ENCODE results near the gene NDUFB11. TPM values are rescaled to one million over a fixed set of nuclear protein-coding genes. Genes with fewer than 3 reads are reported as not detected.

The NDUFB11 gene
- total RNA-seq, 2 donors from 2014 or later = 84.6 to 97.1 TPM

DNA sequence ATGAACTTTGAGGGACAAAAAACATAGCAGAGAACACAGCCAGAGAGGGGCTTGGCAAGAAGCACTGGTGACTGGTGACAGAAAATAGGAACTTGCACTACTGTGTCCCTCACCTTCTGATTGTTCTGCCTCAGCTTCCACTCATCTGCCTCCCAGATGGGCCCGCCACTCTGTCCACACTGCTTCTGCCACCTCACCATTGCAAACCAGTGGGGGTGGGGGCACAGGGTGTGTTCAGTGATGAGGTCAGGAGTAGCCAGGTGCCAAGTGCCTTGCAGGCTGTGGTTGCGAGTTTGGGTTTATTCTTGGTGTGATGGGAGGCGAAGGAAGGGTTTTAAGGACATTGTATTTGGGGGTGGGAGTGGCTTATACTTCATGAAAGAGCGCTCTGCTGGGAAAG, 40.0 kb upstream of the NDUFB11 start:
- peaks cover 8% of the 10 kb centered on the region for H3K36me3 ChIP-seq
- no peak overlapping the region for H3K4me3 ChIP-seq
- H3K9me3 ChIP-seq = no peaks in the 10 kb centered on the region
- H3K4me1 ChIP-seq = no peaks in the 10 kb centered on the region
- TF ChIP-seq, protein P1, sequence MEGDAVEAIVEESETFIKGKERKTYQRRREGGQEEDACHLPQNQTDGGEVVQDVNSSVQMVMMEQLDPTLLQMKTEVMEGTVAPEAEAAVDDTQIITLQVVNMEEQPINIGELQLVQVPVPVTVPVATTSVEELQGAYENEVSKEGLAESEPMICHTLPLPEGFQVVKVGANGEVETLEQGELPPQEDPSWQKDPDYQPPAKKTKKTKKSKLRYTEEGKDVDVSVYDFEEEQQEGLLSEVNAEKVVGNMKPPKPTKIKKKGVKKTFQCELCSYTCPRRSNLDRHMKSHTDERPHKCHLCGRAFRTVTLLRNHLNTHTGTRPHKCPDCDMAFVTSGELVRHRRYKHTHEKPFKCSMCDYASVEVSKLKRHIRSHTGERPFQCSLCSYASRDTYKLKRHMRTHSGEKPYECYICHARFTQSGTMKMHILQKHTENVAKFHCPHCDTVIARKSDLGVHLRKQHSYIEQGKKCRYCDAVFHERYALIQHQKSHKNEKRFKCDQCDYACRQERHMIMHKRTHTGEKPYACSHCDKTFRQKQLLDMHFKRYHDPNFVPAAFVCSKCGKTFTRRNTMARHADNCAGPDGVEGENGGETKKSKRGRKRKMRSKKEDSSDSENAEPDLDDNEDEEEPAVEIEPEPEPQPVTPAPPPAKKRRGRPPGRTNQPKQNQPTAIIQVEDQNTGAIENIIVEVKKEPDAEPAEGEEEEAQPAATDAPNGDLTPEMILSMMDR (IDR thresholded peaks at IDR 0.05) = no peak
- no peak overlapping the region for H3K27ac ChIP-seq
- DNase-seq = no peak
- peaks cover 3% of the 10 kb centered on the region for H3K27me3 ChIP-seq
- intact Hi-C loops (cut with DNase I) = no loop called here
- no peak overlapping the region for H3K9ac ChIP-seq (ENCODE audit: low read depth in 2 of 2, low read length in 2 of 2)

DNA sequence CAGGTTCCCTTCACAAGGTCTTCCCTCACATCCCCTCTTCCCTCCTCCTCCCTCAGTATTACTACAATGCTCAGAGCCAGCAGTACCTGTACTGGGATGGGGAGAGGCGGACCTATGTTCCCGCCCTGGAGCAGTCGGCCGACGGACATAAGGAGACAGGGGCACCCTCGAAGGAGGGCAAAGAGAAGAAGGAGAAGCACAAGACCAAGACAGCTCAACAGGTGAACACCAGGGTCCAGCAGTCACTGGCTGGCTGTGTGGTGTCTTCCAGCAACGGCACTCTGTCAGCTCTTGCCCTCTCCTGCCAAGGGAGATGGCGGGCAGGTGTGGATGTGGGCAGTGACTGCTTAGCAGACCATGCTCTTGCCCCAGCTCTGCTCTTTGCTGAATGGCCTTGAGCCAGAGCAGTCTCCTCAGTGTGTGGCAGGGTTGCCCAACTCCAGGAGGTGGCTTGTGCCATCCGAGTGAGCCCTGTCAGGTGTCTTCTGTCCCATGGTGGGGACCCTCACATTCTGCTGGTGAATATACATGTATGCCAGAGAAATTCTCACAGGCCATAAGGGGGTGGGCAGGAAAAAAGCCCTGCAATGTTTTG, 37.7 kb upstream of the NDUFB11 start:
- Histone ChIP-seq H3K27me3 (no peaks in the 10 kb centered on the region), H3K36me3 (peaks cover 8% of the 10 kb centered on the region), H3K4me3 (no peak overlapping the region), H3K4me1 (no peaks in the 10 kb centered on the region), H3K9me3 (no peaks in the 10 kb centered on the region), H3K27ac (no peak overlapping the region), H3K9ac (ENCODE audit: low read depth in 2 of 2, low read length in 2 of 2) (no peak overlapping the region)
- DNase-seq = no peak
- intact Hi-C loops (cut with DNase I) = no loop called here
- TF ChIP-seq, protein P1 (IDR thresholded peaks at IDR 0.05) = no peak

DNA sequence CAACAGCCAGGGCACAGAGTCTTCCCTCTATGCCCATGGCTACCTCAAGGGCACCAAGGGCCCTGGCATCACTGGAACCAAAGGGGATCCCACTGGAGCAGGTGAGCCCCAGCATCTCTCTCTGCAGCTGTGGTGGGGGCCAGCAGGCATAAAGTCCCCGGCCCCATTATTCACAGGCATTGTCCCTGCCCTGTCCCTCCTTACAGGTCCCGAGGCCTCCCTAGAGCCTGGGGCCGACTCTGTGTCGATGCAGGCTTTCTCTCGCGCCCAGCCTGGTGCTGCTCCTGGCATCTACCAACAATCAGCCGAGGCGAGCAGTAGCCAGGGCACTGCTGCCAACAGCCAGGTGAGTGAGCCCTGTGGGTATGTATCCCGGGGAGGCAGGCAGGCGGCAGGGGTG, 36.8 kb upstream of the NDUFB11 start:
- Histone ChIP-seq H3K9me3 (no peaks in the 10 kb centered on the region), H3K27me3 (no peaks in the 10 kb centered on the region), H3K4me1 (no peaks in the 10 kb centered on the region), H3K27ac (no peak overlapping the region), H3K4me3 (no peak overlapping the region), H3K36me3 (peaks cover 8% of the 10 kb centered on the region), H3K9ac (ENCODE audit: low read depth in 2 of 2, low read length in 2 of 2) (no peak overlapping the region)
- intact Hi-C loops (cut with DNase I) = no loop called here
- no peak for DNase-seq
- TF ChIP-seq, protein P1 (IDR thresholded peaks at IDR 0.05) = no peak

DNA sequence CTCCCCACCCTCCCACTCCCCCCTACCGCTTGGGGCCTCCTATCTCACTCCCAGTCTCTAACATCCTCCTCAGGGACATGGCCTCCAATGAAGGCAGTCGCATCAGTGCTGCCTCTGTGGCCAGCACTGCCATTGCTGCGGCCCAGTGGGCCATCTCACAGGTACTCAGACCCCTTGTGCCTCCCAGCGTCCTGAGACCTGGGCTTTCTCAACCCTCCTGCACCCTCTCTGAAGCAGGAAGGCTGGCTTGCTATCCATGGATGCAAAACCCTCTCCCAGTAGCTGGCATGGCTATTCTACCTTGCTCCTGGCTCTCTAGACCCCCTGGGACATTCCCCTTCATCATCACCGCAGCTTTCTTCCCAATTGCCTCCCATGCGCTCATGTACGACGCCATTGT, 35.8 kb upstream of the NDUFB11 start:
- intact Hi-C loops (cut with DNase I) = no loop called here
- Histone ChIP-seq H3K9me3 (no peaks in the 10 kb centered on the region), H3K4me3 (no peak overlapping the region), H3K4me1 (no peaks in the 10 kb centered on the region), H3K9ac (ENCODE audit: low read depth in 2 of 2, low read length in 2 of 2) (no peak overlapping the region), H3K27ac (no peak overlapping the region), H3K27me3 (no peaks in the 10 kb centered on the region), H3K36me3 (peaks cover 8% of the 10 kb centered on the region)
- no peak for DNase-seq
- TF ChIP-seq, protein P1 (IDR thresholded peaks at IDR 0.05) = no peak

DNA sequence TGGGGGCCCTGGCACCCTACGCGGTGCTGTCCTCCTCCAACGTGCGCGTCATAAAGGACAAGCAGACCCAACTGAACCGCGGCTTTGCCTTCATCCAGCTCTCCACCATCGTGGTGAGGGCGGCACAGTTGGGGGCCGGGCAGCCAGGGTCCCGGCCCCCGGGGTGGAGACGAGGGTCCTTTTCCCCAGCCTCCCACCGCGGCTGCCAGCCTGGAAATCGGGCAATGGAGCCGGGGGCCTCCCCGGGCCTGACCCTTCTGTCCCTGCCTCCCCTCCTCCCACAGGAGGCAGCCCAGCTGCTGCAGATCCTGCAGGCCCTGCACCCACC, 35.4 kb upstream of the NDUFB11 start:
- no peak for DNase-seq
- Histone ChIP-seq H3K27ac (no peak overlapping the region), H3K27me3 (no peaks in the 10 kb centered on the region), H3K36me3 (peaks cover 8% of the 10 kb centered on the region), H3K4me3 (no peak overlapping the region), H3K9ac (ENCODE audit: low read depth in 2 of 2, low read length in 2 of 2) (no peak overlapping the region), H3K9me3 (no peaks in the 10 kb centered on the region), H3K4me1 (no peaks in the 10 kb centered on the region)
- intact Hi-C loops (cut with DNase I) = no loop called here
- TF ChIP-seq, protein P1 (IDR thresholded peaks at IDR 0.05) = no peak

Data from colonic mucosa (tissue), 4 donors.